Measurements from ENCODE around the gene SHROOM1. TPM values are rescaled to one million over a fixed set of nuclear protein-coding genes. Genes with fewer than 3 reads are reported as not detected.

SHROOM1 gene
- total and polyA plus RNA-seq, 2 of the 8 experiments (the other 6 are each of a cell fraction or from before 2014, with no cell fraction given) = 3.9 to 5.2 TPM

- TF ChIP-seq CHD7 (IDR thresholded peaks at IDR 0.05; ENCODE audit: insufficient replicate concordance, low read length) (no peak), JUND (IDR thresholded peaks at IDR 0.05; ENCODE audit: low read length) (no peak), SP1 (IDR thresholded peaks at IDR 0.05; ENCODE audit: low read depth, low read length) (no peak), BRCA1 (IDR thresholded peaks at IDR 0.05; ENCODE audit: low read depth, low read length) (no peak), EP300 (IDR thresholded peaks at IDR 0.05; ENCODE audit: borderline replicate concordance in 1 of 2, low read depth in 2 of 2, low read length in 2 of 2) (no peak), FOSL1 (IDR thresholded peaks at IDR 0.05; ENCODE audit: insufficient read depth, low read depth, low read length) (no peak), SRF (IDR thresholded peaks at IDR 0.05; ENCODE audit: low read depth, low read length) (no peak), EGR1 (IDR thresholded peaks at IDR 0.05; ENCODE audit: borderline replicate concordance, low read depth, low read length) (no peak), PHF8 (conservative IDR thresholded peaks at IDR 0.05; ENCODE audit: low read depth, low read length) (no peak), EZH2 (IDR thresholded peaks at IDR 0.05; ENCODE audit: low read depth, low read length, severe bottlenecking) (no peak), GTF2F1 (IDR thresholded peaks at IDR 0.05; ENCODE audit: borderline replicate concordance, low read depth, low read length) (no peak)
Observed at GRCh38 chr5:132826424-132827082, 3.9 kb downstream of the SHROOM1 start (continued).

Measured in H1 (cell line).